HUES64 (cell line): Measurements from ENCODE around the gene CDC42SE2.

ENCODE experiments used
- H3K27ac ChIP-seq: 2 replicates; pipeline ENCODE4 v1.7.0; 2013; ENCODE audit warnings: low read depth, low read length, inconsistent platforms
- H3K27me3 ChIP-seq: 2 replicates; pipeline ENCODE4 v1.6.1; 2013; ENCODE audit warnings: mild to moderate bottlenecking, low read length; ENCODE audit not compliant: insufficient read depth
- H3K36me3 ChIP-seq: 2 replicates; pipeline ENCODE4 v1.6.1; 2013; ENCODE audit warnings: mild to moderate bottlenecking, low read length; ENCODE audit not compliant: insufficient read depth
- H3K4me1 ChIP-seq: 2 replicates; pipeline ENCODE4 v1.6.1; 2013; ENCODE audit warnings: mild to moderate bottlenecking, low read length, moderate library complexity; ENCODE audit not compliant: insufficient read depth
- H3K4me3 ChIP-seq: 2 replicates; pipeline ENCODE4 v1.5.1; 2013; ENCODE audit warnings: mild to moderate bottlenecking, low read length, moderate library complexity
- H3K9ac ChIP-seq: 2 replicates; pipeline ENCODE4 v1.6.1; 2013; ENCODE audit warnings: mild to moderate bottlenecking, low read depth, low read length
- H3K9me3 ChIP-seq: 2 replicates; pipeline ENCODE4 v1.6.1; 2013; ENCODE audit warnings: low read depth, low read length; ENCODE audit not compliant: insufficient read depth
- WGBS: fragments of 150-250, 120-280 bp; methylation state at CpG from one replicate; pipeline ENCODE4 v1.1.7; 2013; ENCODE audit warnings: missing lambda C conversion rate; 5-methylcytosine and 5-hydroxymethylcytosine counted together

CDC42SE2 gene

DNA sequence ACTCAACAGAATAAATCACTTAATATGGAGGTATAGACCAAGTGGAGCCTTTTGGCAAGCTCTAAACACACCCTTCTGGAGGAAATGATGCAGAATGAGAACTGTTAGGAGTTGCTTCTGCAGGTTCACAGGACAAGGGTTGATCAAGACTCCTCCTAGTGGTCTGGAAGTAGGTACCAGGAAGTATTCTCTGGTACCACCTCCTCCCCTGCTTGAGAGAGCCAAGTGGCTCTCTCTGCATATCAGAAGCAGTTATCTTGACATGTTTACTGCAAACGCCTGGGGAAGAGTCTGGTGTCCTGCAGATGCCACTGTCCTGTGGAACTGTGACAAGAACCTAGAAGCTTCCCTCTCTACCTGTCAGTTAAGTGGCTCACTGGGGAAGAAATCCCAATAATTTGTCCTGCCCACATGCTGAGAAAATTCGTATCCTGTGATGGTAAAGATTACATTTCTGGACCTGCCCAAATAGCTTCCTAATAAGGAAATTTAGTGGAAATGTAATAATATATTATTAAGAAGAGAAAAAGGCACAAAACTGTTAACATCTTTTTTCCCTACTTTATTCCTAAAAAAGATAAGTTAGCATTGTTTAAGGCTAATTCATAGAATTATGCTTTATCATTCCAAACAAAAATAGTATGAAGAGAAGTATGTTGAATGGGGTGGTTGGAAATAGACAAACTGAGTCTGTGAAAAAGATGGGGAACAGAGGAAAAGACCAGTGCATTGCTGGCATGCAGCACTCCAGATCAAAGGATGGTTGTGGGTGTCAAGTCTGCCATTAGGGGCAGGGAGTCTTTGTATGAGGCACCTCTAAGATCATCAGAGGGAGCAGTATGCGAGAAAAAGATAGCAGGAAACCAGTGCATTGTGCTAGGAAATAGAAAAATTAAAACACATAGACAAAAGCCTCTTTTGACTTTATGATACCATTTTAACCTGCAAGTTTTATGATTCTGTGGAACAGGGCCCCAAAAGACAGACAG lies 118.8 kb downstream of the CDC42SE2 start:
- peaks cover 7% of the 10 kb centered on the region for H3K4me1 ChIP-seq
- WGBS: 39% methylated on average over 2 of the region's 3 CpGs
- no peak overlapping the region for H3K9ac ChIP-seq
- H3K9me3 ChIP-seq: no peaks in the 10 kb centered on the region
- H3K27me3 ChIP-seq: no peaks in the 10 kb centered on the region
- H3K36me3 ChIP-seq: no peaks in the 10 kb centered on the region
- H3K27ac ChIP-seq: no peak overlapping the region
- no peak overlapping the region for H3K4me3 ChIP-seq

DNA sequence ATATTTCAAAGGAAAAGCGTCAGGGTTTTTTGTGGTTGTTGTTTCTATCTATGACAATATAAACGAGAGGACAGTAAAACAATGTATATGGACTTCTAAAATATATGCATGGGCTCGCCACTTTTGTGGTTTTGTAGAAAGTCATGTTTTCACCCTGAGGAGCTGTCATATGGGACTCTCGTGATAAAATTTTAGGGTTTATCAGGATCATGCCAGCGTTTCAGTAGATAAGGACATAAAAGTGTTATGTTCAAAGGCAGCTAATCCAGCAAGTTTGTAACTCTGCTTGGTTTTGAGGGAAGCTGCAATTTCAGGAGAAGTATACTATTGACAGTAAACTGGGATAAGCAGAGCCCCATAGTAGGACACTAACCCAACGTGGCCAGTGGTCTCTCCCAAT lies 120.3 kb downstream of the CDC42SE2 start:
- Histone ChIP-seq H3K36me3 (0 out of 2 replicates have a peak, but pooled peaks cover under 1% of the 10 kb centered on the region), H3K9ac (no peak overlapping the region), H3K27ac (no peak overlapping the region), H3K9me3 (no peaks in the 10 kb centered on the region), H3K4me1 (peaks cover 7% of the 10 kb centered on the region), H3K27me3 (no peaks in the 10 kb centered on the region), H3K4me3 (no peak overlapping the region)
- 88% methylated on average over 6 of the region's 6 CpGs for WGBS

DNA sequence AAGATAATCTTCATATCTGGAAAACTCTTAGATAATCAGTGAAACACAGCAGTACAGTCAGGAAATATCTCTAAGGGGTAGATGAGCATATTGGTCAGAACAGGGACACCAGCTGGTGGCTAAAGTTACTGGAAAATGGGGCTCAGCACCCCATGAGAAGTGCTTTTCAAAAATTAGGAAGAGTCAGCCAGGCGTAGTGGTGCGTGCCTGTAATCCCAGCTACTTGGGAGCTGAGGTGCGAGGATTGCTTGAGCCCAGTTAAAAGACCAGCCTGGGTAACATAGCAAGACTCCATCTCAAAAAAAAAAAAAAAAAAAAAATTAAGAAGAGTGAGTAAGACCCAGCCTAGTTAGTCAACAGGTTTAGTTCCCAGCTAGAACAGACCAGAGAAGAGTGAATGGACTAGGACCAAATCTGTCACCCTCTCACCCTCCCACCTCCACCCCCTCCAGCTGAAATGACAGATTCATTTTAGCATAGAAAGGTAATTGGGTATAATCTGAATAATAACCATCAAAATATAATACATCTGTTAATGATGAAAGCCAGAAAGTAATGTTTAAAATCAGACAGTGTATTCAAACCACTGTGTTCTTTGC lies 120.9 kb downstream of the CDC42SE2 start:
- H3K9ac ChIP-seq: no peak overlapping the region
- WGBS: 94% methylated on average over 3 of the region's 3 CpGs
- H3K27me3 ChIP-seq: no peaks in the 10 kb centered on the region
- H3K36me3 ChIP-seq: 0 out of 2 replicates have a peak, but pooled peaks cover 4% of the 10 kb centered on the region
- no peaks in the 10 kb centered on the region for H3K9me3 ChIP-seq
- H3K4me3 ChIP-seq: no peak overlapping the region
- peaks cover 7% of the 10 kb centered on the region for H3K4me1 ChIP-seq
- no peak overlapping the region for H3K27ac ChIP-seq

DNA sequence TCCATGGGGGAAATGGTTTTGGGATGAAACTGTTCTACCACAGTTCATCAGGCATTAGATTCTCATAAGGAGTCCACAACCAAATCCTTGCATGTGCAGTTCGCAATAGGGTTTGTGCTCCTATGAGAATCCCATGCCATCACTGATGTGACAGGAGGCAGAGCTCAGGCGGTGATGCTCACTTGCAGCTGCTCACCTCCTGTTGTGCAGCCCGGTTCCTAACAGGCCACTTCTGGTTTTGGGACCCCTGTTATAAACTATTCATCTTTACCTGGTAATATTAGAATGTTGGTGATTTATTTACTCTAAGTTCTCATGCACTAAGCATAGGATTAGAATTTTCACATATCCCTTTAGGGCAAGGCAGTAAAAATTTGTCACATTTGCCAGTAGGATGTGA lies 122.3 kb downstream of the CDC42SE2 start:
- Histone ChIP-seq H3K36me3 (0 out of 2 replicates have a peak, but pooled peaks cover 5% of the 10 kb centered on the region), H3K9ac (no peak overlapping the region), H3K27ac (no peak overlapping the region), H3K4me1 (peaks cover 7% of the 10 kb centered on the region), H3K27me3 (no peaks in the 10 kb centered on the region), H3K4me3 (no peak overlapping the region), H3K9me3 (no peaks in the 10 kb centered on the region)
- WGBS: over 99% methylated on average over 3 of the region's 3 CpGs

DNA sequence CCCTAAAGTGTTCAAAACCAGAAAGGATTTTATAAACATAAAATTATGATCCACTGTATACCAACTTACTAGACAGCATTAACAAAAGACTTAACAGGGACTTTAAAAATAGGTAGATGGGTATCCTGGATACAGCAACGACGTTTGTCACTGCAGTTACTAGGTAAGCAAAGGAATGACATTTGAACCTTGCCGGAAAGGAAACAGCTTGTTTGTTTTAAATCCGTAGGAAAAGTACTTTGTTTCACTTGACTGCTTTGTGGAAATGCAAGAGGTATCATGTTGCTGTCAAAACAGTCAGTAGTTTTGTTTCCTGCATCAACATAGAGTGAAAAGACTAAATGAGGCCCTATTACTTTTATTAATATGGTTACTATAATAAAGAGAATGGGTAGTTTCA lies 122.9 kb downstream of the CDC42SE2 start:
- peaks cover 7% of the 10 kb centered on the region for H3K4me1 ChIP-seq
- 65% methylated on average over 4 of the region's 4 CpGs for whole genome bisulfite sequencing
- no peaks in the 10 kb centered on the region for H3K9me3 ChIP-seq
- H3K9ac ChIP-seq: no peak overlapping the region
- H3K4me3 ChIP-seq: no peak overlapping the region
- no peaks in the 10 kb centered on the region for H3K27me3 ChIP-seq
- 0 out of 2 replicates have a peak, but pooled peaks cover 8% of the 10 kb centered on the region for H3K36me3 ChIP-seq
- H3K27ac ChIP-seq: no peak overlapping the region

DNA sequence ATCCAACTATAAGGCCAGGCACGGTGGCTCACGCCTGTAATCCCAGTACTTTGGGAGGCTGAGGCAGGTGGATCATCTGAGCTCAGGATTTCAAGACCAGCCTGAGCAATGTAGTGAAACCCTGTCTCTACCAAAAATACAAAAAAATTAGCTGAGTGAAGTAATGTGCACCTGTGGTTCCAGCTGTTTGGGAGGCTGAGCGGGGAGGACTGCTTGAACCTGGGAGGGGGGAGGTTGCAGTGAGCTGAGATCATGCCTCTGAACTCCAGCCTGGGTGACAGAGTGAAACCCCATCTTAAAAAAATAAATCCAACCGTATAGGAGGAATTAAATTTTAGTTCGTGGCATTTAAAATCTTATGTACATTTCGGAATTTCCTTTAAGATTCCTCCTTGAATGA lies 123.4 kb downstream of the CDC42SE2 start:
- Histone ChIP-seq H3K4me3 (no peak overlapping the region), H3K27me3 (no peaks in the 10 kb centered on the region), H3K4me1 (peaks cover 7% of the 10 kb centered on the region), H3K9ac (no peak overlapping the region), H3K27ac (no peak overlapping the region), H3K9me3 (no peaks in the 10 kb centered on the region), H3K36me3 (peaks cover 12% of the 10 kb centered on the region; the same call in 1 of the 2 replicates)
- 99% methylated on average over 6 of the region's 6 CpGs for WGBS

DNA sequence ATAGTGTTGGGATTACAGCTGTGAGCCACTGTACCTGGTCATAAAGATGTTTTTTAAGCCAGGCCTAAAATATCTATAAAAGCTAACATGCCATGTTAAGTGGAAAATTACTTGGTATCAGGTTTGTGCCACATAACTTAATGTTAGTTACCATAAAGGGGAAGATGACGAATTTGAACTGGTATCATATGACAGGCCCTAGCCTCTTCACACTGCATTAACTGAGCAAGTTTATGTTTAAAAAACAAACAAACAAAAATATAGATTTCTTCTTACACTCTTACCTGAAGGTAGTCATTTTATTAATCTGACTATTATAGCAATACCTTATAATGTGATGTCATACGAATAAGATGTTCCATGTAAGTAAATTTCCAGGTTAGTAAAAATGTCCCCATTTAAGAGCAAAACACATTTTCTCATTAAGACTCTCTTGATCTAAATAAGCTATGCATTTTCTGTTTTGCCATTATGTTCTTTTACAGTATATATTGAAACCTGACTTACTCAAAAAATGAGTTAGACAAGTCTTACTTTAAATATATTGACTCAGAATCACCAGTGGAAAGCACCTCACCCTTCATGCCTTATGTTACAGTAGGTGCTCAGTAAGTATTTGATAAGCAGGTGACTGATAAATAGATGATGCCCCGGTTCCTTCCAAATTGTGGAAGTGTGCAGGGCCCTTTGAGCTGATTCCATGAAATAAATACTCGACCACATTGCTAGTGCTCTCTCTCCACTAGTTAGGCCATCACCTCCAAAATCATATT lies 125.4 kb downstream of the CDC42SE2 start:
- no peak overlapping the region for H3K27ac ChIP-seq
- H3K27me3 ChIP-seq: no peaks in the 10 kb centered on the region
- WGBS: 92% methylated on average over 3 of the region's 4 CpGs
- H3K9me3 ChIP-seq: no peaks in the 10 kb centered on the region
- no peak overlapping the region for H3K4me3 ChIP-seq
- no peak overlapping the region for H3K9ac ChIP-seq
- H3K4me1 ChIP-seq: peaks cover 7% of the 10 kb centered on the region
- H3K36me3 ChIP-seq: peaks cover 31% of the 10 kb centered on the region

DNA sequence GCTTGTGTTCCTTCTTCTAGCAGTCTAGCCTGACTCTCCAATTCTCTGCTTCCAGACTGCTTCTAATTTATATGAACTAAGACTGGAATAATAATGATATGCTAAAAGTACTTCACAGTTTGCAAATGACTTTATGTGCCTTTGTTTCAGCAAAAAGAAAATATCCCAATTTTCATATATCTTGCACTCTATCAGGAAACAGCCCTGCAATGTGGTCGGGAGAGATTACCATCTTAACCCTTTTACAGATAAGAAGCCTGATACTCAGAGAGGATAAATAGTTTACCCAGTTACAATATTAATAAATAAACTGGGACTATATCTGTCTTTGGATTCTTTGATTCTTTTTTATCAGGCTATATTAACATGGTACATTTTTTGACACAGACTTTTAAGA lies 126.0 kb downstream of the CDC42SE2 start:
- Histone ChIP-seq H3K4me1 (peaks cover 7% of the 10 kb centered on the region), H3K9ac (no peak overlapping the region), H3K9me3 (no peaks in the 10 kb centered on the region), H3K27ac (no peak overlapping the region), H3K27me3 (no peaks in the 10 kb centered on the region), H3K36me3 (peaks cover 37% of the 10 kb centered on the region), H3K4me3 (no peak overlapping the region)
- 100% methylated on average over 1 of the region's 1 CpG for WGBS

DNA sequence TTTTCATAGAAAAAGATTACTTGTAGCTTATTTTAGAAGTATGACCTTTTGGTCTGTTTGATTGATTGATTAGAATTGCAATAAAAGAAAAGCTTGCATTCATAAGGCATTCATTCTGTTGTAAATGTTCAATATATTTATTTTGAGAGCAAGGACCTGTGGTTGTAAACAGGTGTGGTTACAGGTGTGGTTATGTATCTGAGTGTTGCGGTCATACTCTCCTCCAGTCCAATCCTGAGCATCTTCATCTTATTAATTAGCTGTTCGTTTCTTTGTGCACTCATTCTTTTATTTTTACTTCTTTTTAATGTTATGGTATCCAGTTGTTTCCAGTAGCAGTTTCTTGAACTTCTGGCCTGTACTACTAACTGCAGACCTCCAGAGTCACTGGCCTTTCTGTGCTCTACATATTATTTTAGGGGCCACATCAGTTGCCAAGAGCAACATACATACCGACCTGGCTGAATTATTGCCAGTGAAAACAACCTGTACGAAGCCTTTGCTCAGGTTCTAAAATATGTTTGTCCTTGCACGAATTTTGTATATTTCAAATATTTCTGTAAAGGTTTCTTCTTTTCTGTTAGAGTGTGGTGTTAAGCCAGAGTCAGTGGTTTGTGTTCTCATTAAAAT lies 128.7 kb downstream of the CDC42SE2 start:
- Histone ChIP-seq H3K27ac (no peak overlapping the region), H3K9me3 (no peaks in the 10 kb centered on the region), H3K4me1 (no peaks in the 10 kb centered on the region), H3K4me3 (no peak overlapping the region), H3K9ac (no peak overlapping the region), H3K36me3 (peaks cover 50% of the 10 kb centered on the region), H3K27me3 (no peaks in the 10 kb centered on the region)
- 92% methylated on average over 5 of the region's 5 CpGs for WGBS

DNA sequence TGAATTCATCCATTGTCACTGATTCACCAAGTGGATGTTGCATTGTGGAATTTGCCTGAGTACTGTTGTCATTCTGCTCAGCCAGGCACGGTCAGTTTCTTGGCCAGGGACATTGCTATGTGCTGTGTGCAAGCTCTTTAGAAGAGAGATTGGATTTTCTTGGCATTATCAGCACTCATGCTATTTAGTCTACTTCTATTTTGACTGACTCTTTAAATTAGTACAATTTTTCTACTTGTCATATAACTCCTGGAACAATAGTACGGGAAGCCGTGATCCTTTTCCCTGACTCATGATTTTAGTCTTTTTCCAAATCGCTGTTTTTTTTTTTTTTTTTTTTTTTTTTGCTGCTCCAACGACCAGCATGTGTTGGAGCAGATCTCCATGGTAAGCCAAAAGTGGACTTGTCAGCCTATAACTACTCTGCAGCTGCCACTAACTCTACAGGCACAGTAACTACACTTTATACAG lies 129.7 kb downstream of the CDC42SE2 start:
- H3K9ac ChIP-seq: no peak overlapping the region
- H3K4me3 ChIP-seq: no peak overlapping the region
- no peaks in the 10 kb centered on the region for H3K4me1 ChIP-seq
- no peaks in the 10 kb centered on the region for H3K27me3 ChIP-seq
- 94% methylated on average over 5 of the region's 5 CpGs for WGBS
- no peak overlapping the region for H3K27ac ChIP-seq
- H3K9me3 ChIP-seq: no peaks in the 10 kb centered on the region
- peaks cover 54% of the 10 kb centered on the region for H3K36me3 ChIP-seq
